ENCODE measurements around the gene IBSP. TPM values are rescaled to one million over a fixed set of nuclear protein-coding genes. Genes with fewer than 3 reads are reported as not detected.

Gene IBSP
- total RNA-seq, 4 donors from 2014 or later: not detected

GRCh38 chr4:87853891-87854290 is 54.5 kb downstream of the IBSP start:
- TF ChIP-seq CTCF (IDR thresholded peaks at IDR 0.05; ENCODE audit: low read depth): no peak

- TF ChIP-seq CTCF (IDR thresholded peaks at IDR 0.05; ENCODE audit: low read depth): no peak
Measured at GRCh38 chr4:87855559-87855958, 56.2 kb downstream of the IBSP start.

- TF ChIP-seq CTCF (IDR thresholded peaks at IDR 0.05; ENCODE audit: low read depth): no peak
Measured at GRCh38 chr4:87856816-87857215, 57.5 kb downstream of the IBSP start.

GRCh38 chr4:87857789-87858188 is 58.4 kb downstream of the IBSP start:
- no peak for TF ChIP-seq CTCF (IDR thresholded peaks at IDR 0.05; ENCODE audit: low read depth)

Other genes with a start within 250 kb of the IBSP start
- gene DSPP, start 191.0 kb upstream of the IBSP start, total RNA-seq: not detected
- gene DMP1, start 149.3 kb upstream of the IBSP start, total RNA-seq: not detected
- not detected for gene MEPE, start 33.4 kb downstream of the IBSP start, total RNA-seq
- 1,000 to 10,000 TPM in 1 of 4 donors, 100 to 1,000 TPM in 2, 10 to 100 TPM in 1; 43.3 to 2,902 (median 151) TPM for gene SPP1, start 176.2 kb downstream of the IBSP start, total RNA-seq
- 10 to 100 TPM; 45.8 to 86.5 (median 63.7) TPM for gene PKD2, start 208.1 kb downstream of the IBSP start, total RNA-seq

All from subcutaneous adipose tissue (tissue), 4 donors.